ENCODE results near the gene F2R.

DNA sequence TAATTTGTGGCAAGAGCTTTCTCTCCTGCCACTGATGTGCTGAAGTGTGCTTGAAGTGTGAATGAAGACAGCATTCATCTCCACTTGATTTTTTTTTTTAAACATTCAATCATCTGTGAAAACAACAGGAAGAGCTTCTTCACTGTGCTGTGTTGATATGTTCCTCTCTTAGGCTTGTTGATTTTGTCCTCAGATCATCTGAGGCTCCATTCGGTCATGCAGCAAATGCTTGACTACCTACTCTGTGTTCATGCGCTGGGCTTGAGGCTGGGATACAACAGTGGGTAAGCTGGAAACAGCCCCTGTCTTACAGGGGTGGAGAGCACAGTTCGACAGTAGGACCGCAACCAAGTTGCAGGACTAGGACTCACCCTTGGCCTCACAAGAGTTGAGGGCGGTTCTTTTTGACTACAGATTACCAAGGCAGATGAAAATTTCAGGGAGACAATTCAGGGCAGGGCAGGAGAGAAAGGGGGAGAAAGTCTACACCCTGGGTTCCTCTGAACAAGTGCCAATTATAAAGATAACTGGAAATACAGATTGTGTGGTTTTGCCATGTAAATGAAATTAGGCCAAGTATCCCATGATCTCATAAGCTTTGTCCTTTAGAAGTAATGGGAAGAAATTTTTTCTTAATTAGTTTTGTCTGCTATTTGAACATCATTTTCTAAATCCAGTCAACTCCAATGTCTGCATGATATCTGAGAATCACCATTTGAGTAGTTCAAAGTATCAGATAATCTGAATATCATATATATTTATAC lies 31.0 kb upstream of the F2R start:
- TF ChIP-seq, protein P1, sequence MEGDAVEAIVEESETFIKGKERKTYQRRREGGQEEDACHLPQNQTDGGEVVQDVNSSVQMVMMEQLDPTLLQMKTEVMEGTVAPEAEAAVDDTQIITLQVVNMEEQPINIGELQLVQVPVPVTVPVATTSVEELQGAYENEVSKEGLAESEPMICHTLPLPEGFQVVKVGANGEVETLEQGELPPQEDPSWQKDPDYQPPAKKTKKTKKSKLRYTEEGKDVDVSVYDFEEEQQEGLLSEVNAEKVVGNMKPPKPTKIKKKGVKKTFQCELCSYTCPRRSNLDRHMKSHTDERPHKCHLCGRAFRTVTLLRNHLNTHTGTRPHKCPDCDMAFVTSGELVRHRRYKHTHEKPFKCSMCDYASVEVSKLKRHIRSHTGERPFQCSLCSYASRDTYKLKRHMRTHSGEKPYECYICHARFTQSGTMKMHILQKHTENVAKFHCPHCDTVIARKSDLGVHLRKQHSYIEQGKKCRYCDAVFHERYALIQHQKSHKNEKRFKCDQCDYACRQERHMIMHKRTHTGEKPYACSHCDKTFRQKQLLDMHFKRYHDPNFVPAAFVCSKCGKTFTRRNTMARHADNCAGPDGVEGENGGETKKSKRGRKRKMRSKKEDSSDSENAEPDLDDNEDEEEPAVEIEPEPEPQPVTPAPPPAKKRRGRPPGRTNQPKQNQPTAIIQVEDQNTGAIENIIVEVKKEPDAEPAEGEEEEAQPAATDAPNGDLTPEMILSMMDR (conservative IDR thresholded peaks at IDR 0.05 in 1 of 2, IDR thresholded peaks at IDR 0.05 in 1 of 2; ENCODE audit: extremely low read depth in 1 of 2, insufficient read depth in 1 of 2, low read depth in 1 of 2, low read length in 2 of 2) = no peak
- no peak for TF ChIP-seq EZH2 (IDR thresholded peaks at IDR 0.05; ENCODE audit: borderline replicate concordance, low read length)

All from mammary epithelial cell (primary cell).